SU-DHL-6 (cell line): Measurements from ENCODE around the gene PLXNA2.

ENCODE experiments used
- H2AFZ ChIP-seq: fragments of 200-600 bp; sonication (generic); 2 replicates; pipeline ENCODE4 v1.6.1; 2014; ENCODE audit warnings: low read depth, mild to moderate bottlenecking, moderate library complexity, mixed read lengths, antibody characterized with exemption, low read length; ENCODE audit not compliant: severe bottlenecking
- H3F3A ChIP-seq: fragments of 200-600 bp; shearing (Covaris generic); 2 replicates; pipeline ENCODE4 v1.6.0; 2016; ENCODE audit warnings: antibody characterized with exemption, mild to moderate bottlenecking; ENCODE audit not compliant: insufficient read depth
- H3K27ac ChIP-seq: fragments of 200-600 bp; sonication (generic); 2 replicates; pipeline ENCODE4 v1.5.1; 2016; ENCODE audit warnings: low read depth, mild to moderate bottlenecking, low read length, moderate library complexity, mixed read lengths
- H3K27me3 ChIP-seq: fragments of 200-600 bp; sonication (generic), shearing (Covaris generic); 2 replicates; pipeline ENCODE4 v1.6.0; 2014; ENCODE audit warnings: mild to moderate bottlenecking, low read length
- H3K36me3 ChIP-seq: fragments of 200-600 bp; sonication (generic); 2 replicates; pipeline ENCODE4 v1.6.1; 2014; ENCODE audit warnings: mild to moderate bottlenecking, low read length, mixed read lengths
- H3K4me2 ChIP-seq: fragments of 300-600, 200-600 bp; shearing (Covaris generic), sonication (generic); 2 replicates; pipeline ENCODE4 v1.6.0; 2014; ENCODE audit warnings: low read length, low read depth, mild to moderate bottlenecking; ENCODE audit not compliant: poor library complexity, severe bottlenecking
- H3K4me3 ChIP-seq: fragments of 200-600 bp; sonication (generic); 2 replicates; pipeline ENCODE4 v1.5.1; 2014; ENCODE audit warnings: antibody characterized with exemption, low read length, mild to moderate bottlenecking, mixed read lengths; ENCODE audit not compliant: insufficient read depth, poor library complexity, severe bottlenecking
- H3K79me2 ChIP-seq: fragments of 200-600 bp; sonication (generic); 2 replicates; pipeline ENCODE4 v1.6.1; 2014; ENCODE audit warnings: mild to moderate bottlenecking, low read length, moderate library complexity; ENCODE audit not compliant: insufficient read depth
- H3K9ac ChIP-seq: fragments of 200-600 bp; sonication (generic); 2 replicates; pipeline ENCODE4 v1.7.0; 2014; ENCODE audit warnings: mild to moderate bottlenecking, low read length
- H3K9me2 ChIP-seq: fragments of 200-600 bp; sonication (generic); replicated peaks from 2 replicates; pipeline ENCODE4 v1.6.1; 2014; ENCODE audit warnings: low read length; ENCODE audit not compliant: insufficient read depth
- H3K9me3 ChIP-seq: fragments of 200-600 bp; sonication (generic); 2 replicates; pipeline ENCODE4 v1.6.1; 2014; ENCODE audit warnings: low read length, mixed read lengths; ENCODE audit not compliant: insufficient read depth
- H4K20me1 ChIP-seq: fragments of 200-600 bp; sonication (generic); 2 replicates; pipeline ENCODE4 v1.6.1; 2014; ENCODE audit warnings: low read depth, mild to moderate bottlenecking, antibody characterized with exemption, low read length, moderate library complexity, mixed read lengths
- EZH2phosphoT487 ChIP-seq: fragments of 200-600 bp; sonication (generic), shearing (Covaris generic); conservative IDR thresholded peaks from 2 replicates; pipeline ENCODE4 v1.6.1; 2018; ENCODE audit warnings: mild to moderate bottlenecking, antibody characterized with exemption, low read length, moderate library complexity, mixed read lengths
- TF ChIP-seq, protein P1 (sequence below): fragments of 200-600 bp; sonication (generic); IDR thresholded peaks from one replicate; pipeline ENCODE4 v1.5.1; 2017; ENCODE audit warnings: antibody characterized with exemption, mild to moderate bottlenecking, low read length, moderate library complexity; ENCODE audit not compliant: insufficient read depth, poor library complexity, severe bottlenecking

Gene PLXNA2

DNA sequence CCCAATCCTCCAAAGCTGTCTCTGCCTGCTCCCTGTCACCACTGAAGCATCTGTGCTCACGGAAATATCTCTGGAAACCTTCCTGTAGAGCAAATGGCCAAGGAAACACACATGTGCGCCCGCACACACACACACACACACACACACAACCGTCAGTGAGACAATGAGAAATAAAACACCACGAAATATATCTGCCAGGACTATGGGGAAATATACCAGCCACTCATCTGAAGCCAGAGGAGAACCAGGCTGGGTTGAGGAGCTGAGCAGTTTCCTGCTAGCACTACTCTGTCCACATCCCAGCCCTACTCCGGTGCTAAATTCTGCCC, 25.1 kb upstream of the PLXNA2 start:
- no peak overlapping the region for H3K4me2 ChIP-seq
- no peak overlapping the region for H3K9ac ChIP-seq
- TF ChIP-seq, protein P1, sequence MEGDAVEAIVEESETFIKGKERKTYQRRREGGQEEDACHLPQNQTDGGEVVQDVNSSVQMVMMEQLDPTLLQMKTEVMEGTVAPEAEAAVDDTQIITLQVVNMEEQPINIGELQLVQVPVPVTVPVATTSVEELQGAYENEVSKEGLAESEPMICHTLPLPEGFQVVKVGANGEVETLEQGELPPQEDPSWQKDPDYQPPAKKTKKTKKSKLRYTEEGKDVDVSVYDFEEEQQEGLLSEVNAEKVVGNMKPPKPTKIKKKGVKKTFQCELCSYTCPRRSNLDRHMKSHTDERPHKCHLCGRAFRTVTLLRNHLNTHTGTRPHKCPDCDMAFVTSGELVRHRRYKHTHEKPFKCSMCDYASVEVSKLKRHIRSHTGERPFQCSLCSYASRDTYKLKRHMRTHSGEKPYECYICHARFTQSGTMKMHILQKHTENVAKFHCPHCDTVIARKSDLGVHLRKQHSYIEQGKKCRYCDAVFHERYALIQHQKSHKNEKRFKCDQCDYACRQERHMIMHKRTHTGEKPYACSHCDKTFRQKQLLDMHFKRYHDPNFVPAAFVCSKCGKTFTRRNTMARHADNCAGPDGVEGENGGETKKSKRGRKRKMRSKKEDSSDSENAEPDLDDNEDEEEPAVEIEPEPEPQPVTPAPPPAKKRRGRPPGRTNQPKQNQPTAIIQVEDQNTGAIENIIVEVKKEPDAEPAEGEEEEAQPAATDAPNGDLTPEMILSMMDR = no peak
- TF ChIP-seq EZH2phosphoT487 = no peak
- no peak overlapping the region for H3K4me3 ChIP-seq
- no peaks in the 10 kb centered on the region for H3K27me3 ChIP-seq
- H3K9me3 ChIP-seq = no peaks in the 10 kb centered on the region
- H3K79me2 ChIP-seq = no peaks in the 10 kb centered on the region
- H3K9me2 ChIP-seq = no peaks in the 10 kb centered on the region
- H3F3A ChIP-seq = no peaks in the 10 kb centered on the region
- no peaks in the 10 kb centered on the region for H4K20me1 ChIP-seq
- H3K27ac ChIP-seq = no peak overlapping the region
- no peaks in the 10 kb centered on the region for H3K36me3 ChIP-seq
- no peak overlapping the region for H2AFZ ChIP-seq

DNA sequence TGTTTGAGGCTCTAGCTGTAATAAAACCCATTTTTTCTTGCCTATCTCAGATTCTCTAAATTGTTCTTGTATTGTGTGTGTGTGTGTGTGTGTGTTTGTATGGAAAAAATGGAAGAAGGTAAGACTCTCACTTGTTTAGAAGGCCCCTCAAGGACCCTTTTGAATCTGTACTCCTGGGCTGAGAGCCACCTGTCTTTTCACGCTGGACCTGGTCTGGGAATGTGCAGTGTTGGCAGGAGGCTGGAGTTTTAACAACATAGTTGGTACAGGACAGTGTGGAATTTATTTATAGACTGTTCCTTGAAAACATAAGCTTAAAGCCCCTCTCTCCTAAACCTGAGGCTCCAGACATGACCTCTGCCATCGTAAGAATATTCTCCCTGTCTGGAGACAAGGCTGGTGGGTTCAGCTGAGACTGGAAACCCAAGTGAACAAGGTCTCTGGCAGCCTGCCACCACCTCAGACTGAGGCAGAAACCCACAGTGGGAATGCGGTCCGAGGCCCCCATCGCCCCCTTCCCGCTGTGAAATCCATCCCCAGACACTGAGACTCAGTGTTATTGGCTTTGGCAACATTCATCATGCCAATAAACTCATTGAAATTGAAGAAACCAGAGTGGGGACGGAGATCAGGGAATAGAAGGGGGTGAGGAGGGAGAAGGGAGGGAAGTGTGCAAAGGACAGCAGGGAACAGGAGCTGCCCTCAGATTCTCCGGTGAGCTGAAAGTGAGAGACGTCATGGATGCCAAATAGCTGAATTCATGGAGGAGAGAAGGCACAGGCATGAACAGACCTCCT, 24.6 kb upstream of the PLXNA2 start:
- H2AFZ ChIP-seq = no peak overlapping the region
- no peaks in the 10 kb centered on the region for H3K27me3 ChIP-seq
- no peak overlapping the region for H3K4me2 ChIP-seq
- no peaks in the 10 kb centered on the region for H3K9me3 ChIP-seq
- no peak overlapping the region for H3K4me3 ChIP-seq
- H3K9me2 ChIP-seq = no peaks in the 10 kb centered on the region
- H3F3A ChIP-seq = no peaks in the 10 kb centered on the region
- H3K9ac ChIP-seq = no peak overlapping the region
- H4K20me1 ChIP-seq = no peaks in the 10 kb centered on the region
- TF ChIP-seq EZH2phosphoT487 = no peak
- TF ChIP-seq, protein P1 = no peak
- no peaks in the 10 kb centered on the region for H3K79me2 ChIP-seq
- H3K36me3 ChIP-seq = no peaks in the 10 kb centered on the region
- H3K27ac ChIP-seq = no peak overlapping the region

DNA sequence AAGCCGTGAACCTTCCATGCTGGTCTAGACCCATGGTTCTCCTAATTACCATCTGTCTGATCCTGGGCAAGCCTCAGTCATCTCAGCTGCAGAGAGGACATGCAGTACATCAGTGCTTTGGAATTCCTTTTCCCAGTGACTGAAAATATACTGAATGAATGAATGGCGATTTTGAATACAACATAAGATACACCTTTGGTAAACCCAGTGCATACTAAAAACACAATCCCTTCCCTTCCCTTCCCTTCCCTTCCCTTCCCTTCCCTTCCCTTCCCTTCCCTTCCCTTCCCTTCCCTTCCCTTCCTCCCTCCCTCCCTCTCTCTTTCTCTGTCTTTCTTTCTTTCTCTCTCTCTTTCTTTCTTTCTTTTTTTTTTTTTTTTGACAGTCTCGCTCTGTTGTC, 21.3 kb upstream of the PLXNA2 start:
- no peaks in the 10 kb centered on the region for H3F3A ChIP-seq
- no peaks in the 10 kb centered on the region for H4K20me1 ChIP-seq
- H3K4me2 ChIP-seq = no peak overlapping the region
- H3K27me3 ChIP-seq = no peaks in the 10 kb centered on the region
- H3K9ac ChIP-seq = no peak overlapping the region
- TF ChIP-seq EZH2phosphoT487 = no peak
- TF ChIP-seq, protein P1 = no peak
- H3K9me3 ChIP-seq = no peaks in the 10 kb centered on the region
- H3K9me2 ChIP-seq = no peaks in the 10 kb centered on the region
- H2AFZ ChIP-seq = no peak overlapping the region
- no peaks in the 10 kb centered on the region for H3K36me3 ChIP-seq
- no peak overlapping the region for H3K27ac ChIP-seq
- H3K4me3 ChIP-seq = no peak overlapping the region
- H3K79me2 ChIP-seq = no peaks in the 10 kb centered on the region
